NCI-H446 treated with DMSO at 0.1 percent for 48 hours (cell line): Measurements from ENCODE around the gene METAP1D.

Source experiments
- DNase-seq: peaks from one replicate; lab custom pipeline; 2025; lab: John Stamatoyannopoulos, UW

The METAP1D gene

DNA sequence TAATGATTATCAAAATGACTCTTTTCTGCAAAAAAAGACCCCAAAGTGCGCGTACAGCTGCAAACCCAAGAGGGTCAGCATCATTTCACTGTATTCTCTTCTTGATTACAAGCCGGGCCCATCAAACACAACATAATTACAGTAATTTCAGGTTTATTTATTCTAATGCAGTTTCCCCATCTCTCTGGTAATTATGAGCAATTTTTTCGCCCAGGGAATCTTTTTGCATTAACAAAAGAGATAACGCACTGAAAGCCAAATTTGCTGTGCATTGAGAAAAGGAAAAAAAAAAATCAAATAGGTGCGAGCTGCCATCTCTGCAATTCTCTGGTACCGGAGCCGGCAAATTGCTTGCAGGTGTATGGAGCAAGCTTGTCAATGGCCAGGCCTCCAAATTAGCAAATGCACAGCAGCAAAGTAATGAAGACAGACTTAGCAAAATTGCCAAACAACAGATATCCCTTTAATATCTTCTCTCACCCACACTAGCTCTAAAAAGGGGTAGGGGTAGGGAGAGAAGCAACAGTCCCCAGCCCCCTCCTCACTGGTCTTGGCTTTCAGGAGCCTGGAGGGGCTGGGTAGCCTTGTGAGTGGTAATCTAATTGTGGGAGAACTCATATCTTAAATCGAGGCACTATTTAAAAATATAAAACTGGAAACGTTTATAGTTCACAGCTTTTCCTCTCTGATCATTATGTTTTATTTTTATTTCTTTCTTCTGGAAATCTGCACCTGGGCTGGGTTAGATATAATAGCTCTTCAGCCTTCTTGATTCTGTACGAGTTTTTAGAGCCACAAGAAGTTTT, 92.2 kb downstream of the METAP1D start:
- no peak for DNase-seq

DNA sequence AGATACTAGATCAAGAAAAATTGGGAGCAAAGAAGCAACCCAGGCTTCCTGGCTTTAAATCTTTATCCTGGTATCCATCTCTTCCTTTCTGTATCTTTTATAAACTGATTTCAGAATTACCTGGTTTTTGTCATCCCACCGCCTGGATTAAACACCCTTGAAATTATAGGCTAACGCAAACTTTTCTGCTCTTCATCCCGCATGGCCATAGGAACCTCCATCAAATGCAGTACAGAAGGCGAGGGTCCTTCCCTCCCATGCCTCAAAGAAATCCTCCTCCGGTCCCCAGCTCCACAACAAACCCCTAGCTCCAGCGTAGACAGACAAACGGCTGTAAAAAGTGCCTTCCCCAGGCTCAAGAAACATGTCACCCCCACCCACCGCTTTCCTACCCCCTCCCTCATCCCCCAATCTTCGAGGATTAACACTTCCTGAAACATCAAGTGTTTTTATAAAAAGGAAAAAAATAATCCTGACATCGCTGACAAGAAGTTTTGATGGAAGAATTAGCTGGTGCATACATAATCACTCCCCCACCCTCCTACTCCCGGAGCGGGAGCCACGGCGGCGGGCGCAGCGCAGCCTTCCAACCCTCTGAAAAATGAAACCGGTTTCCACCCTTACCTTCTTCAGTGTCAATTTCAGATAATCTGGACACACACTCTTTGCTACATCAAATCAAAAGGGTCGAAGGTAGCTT, 93.1 kb downstream of the METAP1D start:
- no peak for DNase-seq

DNA sequence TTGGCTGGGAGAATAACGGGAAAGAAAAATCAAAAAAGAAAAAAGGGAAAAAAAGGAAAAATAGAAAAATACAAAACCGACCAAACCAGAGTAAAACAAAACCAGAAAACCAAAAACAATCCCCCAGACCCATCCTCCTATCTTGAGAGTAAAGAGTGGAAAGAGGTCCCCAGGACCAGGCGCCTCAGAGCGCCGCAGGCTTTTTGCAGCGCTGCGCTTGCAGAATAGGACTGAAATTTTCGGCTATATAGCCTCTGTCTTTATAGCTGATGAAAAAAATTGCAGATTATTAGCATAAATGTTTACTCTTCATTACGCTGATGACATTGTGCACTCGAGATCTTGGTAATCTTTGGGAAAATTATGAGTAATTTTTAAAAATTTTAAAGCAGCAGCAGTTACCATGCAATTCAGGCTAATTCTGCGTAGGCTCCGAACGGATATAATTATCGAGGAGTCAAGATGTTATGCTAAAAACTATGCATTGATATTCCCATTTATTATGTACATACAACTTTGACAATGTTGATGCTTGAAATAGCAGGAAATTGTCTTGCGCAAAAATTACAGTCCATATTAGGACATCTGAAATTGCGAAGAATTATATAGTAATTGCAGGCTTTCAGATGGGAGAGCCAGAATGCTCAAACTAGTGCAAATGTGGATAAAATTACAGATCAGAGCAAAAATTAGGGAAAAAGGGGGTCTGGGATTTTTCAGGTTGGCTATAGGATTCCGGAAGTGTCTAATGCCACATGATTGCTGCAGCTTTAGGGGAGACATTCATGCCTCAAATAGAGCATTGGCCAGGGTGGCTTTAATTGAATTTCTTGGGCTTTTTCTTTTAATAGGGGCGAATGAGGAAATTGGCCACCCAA, 93.9 kb downstream of the METAP1D start:
- no peak for DNase-seq

DNA sequence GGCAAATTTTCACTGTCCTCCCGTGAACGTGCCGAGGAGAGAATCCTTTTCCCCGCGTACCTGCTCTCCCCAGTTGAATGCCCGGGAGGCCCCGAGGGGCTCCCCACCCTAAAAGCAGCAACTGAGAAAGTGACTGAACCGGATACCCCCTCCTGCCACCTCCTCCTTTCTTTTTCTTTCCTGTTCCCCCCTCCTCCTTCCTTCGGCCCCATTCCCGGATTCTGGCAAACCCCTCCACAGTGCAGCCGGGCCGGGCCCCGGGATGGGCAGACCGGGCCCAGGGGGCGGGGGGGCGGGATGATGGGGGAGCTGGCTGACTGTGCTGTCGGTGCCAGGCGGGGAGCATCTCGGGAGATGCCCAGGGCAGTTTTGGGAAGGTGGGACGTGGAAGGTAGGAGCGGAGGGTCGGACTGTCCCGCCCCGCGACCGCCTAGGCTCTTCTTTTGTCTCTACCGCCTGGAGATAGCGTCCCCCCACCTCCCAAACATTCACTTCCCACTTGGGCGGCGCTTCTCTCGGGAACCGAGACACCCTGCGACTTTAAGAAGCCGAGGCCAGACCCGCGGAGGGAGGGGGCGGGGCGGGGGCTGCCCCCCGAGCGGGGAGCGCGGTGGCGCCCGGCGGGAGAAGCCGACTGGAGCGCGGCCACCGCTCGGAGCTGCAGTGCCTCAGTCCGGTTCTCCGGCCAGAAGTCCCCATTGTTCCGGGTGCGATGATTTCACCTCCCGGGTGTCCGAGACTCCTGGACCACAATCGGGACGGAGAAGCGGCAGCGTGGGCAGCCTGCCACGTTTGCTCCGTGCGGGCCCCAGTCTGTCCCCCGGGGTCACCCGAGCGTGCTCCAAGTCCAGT, 94.8 kb downstream of the METAP1D start:
- no peak for DNase-seq

DNA sequence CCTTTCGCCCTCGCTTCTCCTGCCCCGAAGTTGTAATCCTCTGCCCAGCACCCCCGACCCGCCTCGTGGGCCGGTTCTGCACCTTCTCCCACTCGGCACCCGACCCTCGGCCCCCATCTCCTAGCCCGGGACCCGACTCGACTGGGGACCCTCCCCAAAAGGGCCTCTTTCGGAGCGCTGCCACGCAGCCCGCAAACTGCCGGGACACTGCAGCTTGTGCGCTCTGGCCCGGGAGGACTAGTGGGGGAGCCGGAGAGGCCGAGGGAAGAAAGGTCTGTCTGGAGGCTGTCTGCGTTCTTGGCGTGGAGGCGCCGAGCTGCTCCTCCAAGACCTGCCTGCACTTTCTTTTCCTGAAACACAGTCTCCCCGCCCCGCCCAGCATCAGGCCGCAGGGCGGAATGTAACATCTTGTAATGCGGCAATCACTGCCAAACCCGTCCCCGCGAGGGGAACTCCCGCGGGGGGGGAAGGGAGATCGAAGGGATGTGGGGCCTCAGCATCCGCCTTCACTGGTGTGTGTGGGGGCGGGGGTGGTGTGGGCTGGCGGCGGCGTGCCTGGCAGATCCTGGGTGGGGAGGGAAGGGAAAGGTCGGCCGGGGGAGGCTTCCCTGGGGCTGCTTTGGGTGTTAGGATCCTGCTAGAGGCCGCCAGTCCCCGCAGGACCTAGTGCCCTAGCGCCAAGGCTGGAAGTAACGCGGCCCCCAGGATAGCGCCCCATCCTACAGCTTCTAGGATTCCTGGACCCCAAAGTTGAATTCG, 95.6 kb downstream of the METAP1D start:
- DNase-seq, result peak; percentile 28

DNA sequence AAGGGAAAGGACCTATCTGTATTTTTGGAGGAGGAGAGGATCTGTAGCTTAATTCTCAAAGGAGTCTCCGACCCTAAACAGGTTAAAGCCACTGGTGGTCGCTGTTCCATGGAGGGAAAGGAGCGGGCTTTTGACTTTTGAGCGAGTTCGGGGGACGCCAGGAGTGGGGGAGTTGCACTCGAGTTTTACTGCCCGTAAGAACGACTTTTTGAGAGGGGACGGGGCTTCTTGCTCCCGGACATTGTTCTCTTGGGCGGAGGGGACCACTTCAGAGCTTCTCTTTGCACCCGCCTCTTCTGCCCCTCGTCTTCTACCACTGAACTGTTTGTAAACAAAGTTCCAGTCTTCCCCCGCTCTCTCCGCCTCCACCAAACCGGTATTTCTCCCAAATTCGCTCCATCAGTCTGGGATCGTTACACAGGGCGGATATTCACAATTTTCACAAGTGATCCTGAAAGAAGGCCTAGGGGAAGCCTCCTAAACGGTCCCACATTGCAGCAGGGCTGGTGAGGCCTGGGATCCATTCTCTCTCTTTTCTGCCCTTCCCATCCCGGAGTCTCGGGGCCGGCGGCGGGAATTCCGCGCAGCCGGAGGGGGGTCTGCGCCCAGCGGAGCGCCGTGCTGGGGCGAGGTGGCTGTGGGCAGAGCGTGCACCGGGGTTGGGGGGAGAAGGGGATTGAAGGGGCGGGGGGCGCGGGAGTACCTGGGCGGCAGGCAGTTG, 96.3 kb downstream of the METAP1D start:
- DNase-seq, result no peak

DNA sequence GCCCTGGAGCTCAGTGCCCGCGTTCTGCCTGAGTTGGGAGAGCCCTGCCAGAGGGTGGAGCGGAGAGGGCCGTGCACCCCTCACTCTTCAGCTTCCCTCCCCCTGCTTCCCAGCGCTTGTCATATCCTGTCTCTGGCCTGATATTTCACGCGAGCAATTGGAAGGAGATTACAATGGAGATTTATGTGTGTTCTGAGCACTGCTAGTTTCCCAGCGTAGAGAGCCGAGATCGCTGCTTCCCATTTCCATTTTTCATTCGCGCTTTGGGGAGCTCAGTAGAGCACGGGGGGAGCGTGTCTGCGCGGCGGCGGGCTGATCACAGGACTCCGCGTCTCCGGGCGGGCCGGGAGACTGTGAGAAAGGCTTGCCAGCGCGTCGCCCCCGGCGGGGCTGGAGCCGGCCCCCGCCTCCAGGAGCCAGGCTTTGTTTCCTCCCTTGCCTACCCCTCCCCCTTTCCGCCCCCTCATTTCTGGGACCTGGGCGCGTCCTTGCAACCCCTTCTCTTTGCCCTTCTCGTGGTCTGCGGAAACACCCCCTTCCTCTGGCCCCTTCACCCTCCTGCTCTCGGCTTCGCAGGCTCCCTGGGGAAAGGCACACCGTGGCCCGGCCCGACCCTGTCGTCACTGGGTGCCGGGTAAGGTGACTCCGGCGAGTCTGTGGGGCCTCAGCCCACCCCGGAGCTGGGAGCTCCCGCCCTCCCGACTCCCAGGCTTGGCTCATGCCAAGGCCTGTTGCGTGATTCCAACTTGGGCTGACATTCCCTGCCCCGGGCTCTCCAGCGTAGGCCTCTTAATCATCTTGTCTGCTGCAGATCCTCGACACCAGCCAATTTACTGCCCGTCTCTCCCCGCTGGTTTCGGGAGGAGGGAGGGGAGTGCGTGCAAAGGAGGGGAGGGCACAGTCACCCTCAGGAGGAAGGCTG, 97.1 kb downstream of the METAP1D start:
- peak; percentile 64 for DNase-seq

DNA sequence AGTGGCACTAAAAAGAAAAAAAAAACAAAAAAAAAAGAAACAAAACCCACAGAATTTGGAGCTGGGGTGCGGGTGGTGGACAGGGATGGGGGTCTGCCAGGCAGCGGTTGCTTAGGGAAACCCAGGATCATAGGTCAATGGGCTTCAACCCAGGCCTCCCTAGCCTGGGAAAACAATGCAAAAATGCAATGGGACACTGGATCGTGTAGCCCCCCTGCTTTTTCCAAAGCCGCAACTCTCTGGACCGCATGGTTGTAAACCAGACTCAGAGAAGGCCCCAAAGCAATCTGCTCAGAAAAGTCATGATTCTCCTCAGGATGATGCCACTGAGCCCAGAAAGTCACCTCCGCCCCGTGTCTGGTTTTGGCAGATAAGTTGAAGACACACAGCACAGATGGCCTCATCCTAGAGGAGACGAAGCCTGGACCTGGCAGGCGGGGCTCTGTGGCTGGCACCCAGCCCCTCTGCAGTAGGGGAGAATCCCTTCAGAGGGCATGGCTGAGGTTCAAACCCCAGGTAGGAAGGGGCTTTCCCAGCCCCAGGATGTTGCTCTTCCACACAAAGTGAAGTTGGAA, 97.9 kb downstream of the METAP1D start:
- peak; percentile 70 for DNase-seq

DNA sequence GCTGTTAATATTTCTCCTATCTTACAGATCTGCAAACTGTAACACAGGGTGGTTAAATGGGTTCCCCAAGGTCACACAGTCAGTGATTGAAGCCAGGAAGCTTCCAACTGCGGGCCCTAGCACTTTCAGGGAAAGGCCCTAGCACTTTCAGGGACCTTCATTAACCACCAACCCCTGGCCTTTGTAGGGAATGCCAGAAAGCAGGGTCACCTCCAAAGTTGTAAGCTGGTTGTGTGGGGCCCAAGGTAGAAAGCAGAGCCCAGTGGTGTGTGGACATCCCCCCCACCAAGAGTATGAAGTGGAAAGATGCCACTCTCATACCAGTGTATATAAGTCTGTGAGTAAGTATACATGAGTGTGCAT, 98.5 kb downstream of the METAP1D start:
- no peak for DNase-seq

DNA sequence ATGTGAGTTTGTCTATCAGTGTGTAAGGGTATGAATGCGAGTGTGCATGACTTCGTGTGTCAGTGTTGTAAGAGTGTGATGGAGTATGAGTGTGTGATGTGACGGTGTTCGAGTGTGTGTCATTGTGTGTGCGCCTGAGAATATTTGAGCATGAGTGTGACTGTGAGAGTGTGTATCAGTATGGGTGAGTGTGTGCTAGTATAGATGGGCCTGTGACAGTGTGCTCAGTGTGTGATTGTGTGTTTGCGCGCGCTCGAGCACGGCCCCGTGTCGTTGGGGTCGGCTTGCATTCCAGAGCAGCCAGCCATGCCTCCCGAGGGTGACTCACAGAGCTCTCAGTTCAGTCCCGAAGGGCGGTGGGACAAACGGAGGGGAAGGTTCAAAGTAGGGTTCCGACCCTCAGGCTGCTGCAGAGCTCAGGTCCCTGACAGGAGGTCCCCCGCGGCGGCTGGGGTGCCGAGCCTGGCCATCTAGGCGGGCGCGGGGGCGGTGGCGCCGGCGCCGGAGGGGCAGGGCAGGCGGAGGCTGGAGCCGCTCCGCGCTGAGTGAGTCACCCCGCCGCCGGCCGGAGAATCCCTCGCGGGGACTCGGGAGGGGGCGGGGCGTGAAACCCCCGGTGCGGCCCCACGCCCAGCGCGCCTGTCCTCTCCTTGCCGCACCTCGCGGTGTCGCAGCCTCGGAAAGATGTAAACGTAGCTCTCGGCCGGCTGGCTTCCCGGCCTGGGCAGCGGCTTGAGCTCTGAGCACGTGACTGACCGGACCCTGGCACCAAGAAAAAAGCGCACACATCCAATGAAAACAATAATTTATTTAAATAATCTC, 99.1 kb downstream of the METAP1D start:
- DNase-seq, result no peak

DNA sequence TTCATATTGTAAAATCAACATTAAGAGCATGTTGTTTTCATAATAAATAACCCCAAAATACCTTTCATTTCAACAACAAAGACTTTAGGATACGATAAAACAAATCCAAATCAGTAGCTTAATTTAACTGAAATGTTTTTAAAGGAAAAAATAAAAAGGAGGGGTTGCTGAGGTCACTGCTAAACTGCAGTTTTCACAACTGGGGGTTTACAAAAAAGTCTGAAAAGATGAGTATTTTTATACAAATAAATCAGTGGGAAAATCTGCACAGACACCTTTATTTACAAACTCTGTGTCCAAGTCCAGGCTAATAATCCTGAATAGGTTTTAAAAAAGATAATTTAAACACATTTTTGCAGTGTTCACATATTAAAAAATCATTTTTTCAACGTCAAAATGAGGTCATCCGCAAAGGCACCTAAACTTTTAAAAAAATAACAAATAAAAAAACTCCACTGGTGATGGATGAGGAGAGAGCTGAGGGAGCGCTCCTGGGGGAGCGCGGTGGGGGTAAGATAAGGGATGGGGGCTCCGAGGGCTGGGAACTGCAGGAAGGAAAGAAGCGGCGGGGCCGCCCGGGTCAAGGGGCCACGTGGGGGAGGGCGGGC, 99.8 kb downstream of the METAP1D start:
- no peak for DNase-seq

DNA sequence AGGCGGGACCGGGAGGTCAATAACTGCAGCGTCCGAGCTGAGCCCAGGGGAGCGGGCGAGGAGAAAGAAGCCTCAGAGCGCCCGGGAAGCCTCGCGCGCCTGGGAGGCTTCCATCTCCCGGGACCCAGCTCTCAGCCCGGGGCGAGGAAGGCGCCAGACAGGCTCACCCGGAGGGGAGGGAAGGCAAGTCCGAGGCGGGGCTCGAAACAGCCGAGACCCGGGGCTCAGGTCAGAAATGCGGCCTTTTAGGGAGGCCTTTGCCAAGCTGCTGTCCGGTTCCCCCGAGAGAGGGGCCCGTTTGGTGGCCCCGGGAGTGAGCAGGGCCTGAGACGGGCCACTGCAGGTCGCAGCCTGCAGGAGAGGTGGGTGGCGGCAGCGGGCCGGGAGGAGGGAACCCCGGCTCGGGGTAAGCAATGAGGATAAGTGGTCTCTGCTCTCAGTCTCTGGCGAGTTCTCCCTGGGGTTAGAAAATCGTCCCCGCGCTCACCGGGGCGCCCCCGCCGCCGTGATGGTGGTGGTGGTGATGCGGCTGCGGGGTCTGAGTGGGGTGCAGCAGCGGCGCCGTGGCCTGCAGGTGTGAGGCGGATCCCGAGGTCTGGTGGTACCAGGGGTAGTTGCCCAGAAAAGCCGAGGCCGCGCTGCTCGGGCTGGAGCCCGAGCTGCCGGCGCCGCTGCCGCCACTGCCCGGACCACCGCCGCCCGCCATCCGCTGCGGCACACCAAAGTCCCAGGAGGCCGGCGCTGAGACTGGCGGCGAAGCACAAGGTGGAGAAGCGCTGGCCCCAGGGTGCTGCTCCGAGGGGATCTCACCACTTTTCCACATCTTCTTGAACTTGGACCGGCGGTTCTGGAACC, 100.6 kb downstream of the METAP1D start:
- DNase-seq, result no peak

DNA sequence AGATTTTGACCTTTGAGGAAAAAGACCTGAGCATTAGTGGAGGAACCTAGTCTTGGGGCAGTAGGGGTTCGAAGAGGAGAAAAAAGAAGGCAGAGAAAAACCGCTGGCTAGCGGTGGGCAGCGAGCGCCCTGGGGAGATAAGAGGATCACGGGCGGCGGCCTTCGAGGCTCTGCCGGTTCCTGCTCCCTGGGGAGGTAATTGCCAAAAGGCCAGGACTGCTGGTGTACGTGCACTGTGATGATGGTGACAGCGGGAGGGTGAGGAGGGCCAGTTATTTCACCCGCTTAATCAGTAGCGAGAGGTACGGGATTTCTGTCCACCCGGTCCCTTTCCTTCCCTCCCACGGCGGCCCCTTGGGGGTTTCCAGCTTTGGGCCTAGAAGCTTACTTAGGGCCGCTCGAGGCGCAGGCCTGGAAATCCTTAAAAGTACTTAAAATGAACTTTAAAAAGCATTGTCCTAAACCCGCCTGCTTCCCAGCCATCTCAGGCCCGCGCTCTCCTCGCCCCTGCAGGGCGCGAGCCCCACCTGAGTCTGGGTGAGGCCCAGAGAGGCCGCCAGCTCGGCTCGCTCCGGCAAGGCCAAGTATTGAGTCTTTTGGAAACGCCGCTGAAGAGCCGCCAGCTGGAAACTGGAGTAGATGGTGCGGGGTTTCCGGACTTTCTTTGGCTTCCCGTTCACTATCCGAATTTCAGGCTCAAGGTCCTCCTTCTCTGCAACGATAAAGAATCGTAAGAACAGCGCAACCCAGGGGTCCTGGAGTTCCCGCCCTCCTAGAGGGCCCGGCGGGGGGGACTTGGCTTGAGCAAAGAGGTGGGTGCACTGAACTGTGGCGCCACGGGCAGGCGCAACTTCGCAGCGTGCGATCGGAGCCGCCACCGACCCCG, 101.4 kb downstream of the METAP1D start:
- no peak for DNase-seq

DNA sequence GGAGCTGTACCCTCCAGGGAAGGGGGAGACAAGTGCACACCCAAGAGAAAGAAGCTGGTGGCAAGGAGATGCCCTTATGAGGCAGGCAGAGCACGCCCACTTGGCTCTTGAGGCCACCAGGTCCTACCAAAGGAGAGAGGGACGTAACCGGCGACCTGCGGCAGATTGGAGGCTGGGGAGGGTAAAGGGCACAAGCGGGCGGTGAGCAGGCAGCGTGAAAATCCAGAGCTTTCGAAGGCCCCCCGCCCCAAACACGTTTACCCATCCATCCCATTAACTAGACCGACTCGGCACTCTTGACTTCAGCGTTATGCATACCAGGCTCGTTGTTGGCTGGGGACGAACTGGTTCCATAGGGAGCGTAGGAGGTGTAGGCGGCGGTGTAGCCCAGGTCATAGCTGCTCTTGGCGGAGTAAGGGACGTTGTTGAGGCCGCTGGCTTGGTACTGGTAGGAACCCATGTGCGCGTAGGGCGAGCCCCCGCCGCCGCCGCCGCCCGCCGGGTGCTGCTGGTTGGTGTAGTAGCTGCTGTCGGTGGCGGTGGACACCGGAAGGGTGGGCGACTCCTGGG, 102.2 kb downstream of the METAP1D start:
- DNase-seq, result no peak
